Activated CD4-positive, CD25-positive, alpha-beta regulatory T cell treated with anti-CD3 and anti-CD28 coated beads, Interleukin-2, amount 50 U/mL, for 16 hours (primary cell): ENCODE measurements around the gene MRPL53.
"Not testable (repeated sequence)": the region's sequence is repeated elsewhere in the genome, so short reads cannot be mapped to it uniquely, and the experiment has no call there.

Experiments used
- DNase-seq: peaks from one replicate; pipeline ENCODE4 v3.0.0-alpha.2; 2020; ENCODE audit warnings: low read depth, low spot score

Gene MRPL53

GRCh38 chr2:74482801-74483674 lies 10.6 kb upstream of the MRPL53 start, which contains the start of the genes CCDC142 and TTC31:
TSS of gene CCDC142 (minus strand) at chr2:74482998. CDS start at chr2:74482837, 161 bp downstream.
TSS of gene TTC31 (plus strand) at chr2:74483081. CDS start at chr2:74483096, 15 bp downstream.
- peak; percentile 87 for DNase-seq

DNA sequence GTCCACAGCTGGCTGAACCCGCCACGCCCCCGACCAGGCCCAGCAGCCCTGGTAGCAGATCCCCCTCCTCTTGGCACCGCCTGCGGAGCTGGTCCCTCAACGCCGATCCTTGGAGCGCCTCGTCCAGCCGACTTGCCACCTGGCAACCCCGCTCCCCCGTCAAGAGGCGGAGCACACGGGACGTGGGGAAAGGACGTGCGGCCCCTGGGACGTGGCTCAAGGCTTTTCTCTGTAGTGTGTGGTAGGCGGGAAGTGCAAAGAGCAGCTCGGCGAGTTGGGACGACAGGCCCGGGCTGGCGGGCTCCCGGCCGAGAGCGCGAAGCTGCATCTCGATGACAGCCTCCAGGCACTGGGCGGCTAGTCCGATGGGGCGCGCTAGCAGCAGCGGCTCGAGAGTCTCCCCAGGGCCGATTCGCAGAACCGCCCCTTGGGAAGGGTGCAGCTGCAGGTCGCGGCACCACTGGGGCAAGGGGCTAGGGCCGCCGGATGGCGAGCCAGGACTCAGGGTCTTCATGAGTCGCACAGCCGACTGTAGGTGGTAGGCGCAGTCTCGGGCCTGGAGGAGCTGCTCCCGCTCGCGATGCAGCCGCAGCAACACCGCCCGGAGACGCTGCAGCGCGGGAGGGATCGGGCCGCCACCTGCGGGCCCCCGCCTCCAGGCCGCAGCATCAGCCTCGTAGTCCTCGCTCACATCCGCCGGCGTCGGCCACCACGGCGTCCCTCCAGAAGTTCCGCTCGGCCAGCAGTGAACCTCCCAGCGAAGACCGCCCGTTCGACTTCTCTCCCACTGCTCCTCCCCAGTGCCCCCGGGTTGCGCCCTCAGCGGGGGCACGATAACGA lies 9.7 kb upstream of the MRPL53 start:
- DNase-seq, result peak; percentile 16

GRCh38 chr2:74481431-74481830 lies 9.0 kb upstream of the MRPL53 start:
- no peak for DNase-seq

DNA sequence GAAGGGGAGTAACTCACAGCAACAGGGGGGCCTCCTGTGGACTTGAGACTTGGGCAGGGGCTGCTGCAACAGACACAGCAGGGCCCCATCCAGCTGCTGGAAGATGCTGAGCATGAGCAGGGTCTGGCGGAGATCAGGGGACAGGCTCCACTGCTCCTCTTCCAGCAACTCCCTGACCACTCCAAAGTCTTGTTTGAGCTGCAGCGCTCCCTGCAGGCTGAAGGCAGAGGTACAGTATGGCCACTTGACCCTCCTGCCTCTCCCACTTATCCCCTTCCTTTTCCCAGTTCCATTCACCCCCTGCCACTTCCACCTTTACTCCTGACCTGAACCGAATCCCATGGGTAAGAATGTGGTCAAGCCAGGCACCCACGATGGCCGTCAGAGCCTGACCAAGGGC lies 2.4 kb upstream of the MRPL53 start:
- DNase-seq, result no peak

DNA sequence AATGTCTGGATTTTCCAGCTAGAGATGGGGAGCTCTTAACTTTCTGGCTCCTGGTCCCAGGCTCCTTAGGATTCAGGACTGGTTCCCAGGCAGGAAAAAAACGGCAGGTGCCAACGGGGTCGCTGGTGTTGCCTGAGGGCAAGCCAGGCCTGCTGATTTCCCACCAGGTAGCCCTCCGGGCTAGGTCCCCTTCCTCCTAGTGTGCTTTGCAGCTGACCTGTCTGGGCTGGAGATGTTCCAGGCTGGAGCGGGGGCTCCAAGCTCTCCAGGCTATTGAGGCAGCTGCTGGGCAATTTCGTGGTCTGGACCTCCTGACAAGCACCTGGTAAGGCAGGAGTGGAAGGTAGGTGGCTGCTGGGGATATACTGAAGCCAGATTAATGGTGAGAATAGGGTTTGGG lies 2.0 kb upstream of the MRPL53 start:
- DNase-seq, result no peak

GRCh38 chr2:74472945-74473258 lies 422 bp upstream of the MRPL53 start:
- DNase-seq, result no peak

DNA sequence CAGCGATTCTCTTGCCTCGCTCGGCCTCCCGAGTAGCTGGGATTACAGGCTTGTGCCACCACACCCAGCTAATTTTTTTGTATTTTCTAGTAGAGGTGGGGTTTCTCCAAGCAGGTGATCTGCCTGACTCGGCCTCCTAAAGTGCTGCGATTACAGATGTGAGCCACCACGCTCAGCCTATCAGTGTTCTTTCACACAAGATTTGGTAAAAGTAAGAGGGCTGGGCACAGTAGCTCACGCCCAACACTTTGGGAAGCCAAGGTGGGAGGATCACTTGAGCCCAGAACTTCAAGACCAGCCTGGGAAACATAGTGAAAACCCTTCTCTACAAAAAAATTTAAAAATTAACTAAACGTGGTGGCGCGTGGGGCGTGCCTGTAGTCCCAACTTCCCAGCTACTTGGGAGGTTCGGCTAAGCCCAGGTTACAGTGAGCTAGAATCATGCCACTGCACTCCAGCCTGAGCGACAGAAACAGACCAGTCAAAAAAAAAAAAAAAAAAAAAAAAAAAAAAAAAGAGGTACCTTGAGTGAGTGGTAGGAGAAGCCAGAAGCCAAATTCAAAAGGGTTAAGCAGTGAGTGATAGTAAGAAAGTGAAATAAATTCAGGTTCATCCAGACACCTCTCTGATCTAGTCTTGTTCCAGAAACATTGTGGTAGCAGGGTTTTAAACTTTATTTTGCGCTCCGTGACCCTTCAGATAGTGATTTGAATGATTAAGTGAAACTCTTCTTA lies 981 bp downstream of the MRPL53 start:
- no peak for DNase-seq

- DNase-seq, result not testable (repeated sequence)
Observed at GRCh38 chr2:74470742-74471141, 1.7 kb downstream of the MRPL53 start.

DNA sequence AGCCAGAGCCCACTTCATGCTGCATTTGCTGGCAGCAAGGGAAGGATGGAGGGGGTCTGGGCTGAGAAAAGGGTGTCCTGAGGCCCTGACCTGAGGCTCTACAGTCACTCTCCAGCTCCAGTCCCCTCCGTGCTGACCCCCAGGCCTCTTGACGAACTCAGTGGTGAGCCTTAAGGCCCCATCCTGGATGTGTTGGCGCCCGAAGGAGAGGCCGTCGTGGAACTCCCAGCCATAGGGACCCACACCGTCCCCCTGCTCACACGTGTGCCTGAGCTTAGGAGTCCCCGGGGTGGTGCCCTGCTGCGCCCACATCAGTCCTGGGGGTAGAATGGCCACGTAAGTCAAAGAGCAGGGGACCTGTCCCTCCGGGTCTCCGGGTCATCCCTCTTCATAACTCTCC lies 8.1 kb downstream of the MRPL53 start:
- DNase-seq, result no peak

GRCh38 chr2:74462786-74463105 lies 9.7 kb downstream of the MRPL53 start:
- no peak for DNase-seq

DNA sequence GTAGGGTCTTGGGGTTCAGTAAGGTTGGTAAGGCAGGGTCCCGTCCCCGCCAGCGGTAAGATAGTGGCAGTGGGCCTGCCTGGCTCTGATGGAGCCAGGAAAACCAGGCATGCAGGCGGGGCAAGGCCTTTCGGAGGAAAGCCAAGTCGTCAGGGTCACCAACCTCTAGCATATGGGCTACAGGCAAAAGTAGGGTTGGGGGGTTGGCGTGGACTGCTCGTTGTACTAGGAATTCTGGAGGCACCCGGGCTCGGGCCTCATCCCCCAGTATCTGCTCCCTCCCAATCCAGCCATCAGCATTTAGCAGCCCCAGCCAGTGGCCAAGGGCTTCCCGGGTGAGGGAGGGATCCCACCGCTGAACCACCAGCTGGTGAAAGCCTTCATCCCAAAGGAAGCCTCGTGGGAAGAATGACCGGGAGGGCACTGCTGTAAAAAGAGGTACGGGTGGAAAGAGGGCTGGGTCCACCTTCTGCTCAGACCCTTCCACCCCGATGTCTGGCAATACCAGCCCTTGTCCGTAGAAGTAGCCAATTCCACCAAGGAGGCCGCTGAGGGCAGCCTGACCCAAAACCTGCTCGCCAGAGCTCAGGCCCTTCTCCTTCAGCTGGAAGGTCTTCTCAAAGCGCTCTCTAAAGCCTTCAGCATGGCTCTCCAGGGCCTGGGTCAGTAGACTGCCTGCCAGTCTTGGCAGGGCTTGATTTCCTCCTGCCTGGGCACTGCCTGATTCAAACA lies 10.3 kb downstream of the MRPL53 start:
- no peak for DNase-seq

DNA sequence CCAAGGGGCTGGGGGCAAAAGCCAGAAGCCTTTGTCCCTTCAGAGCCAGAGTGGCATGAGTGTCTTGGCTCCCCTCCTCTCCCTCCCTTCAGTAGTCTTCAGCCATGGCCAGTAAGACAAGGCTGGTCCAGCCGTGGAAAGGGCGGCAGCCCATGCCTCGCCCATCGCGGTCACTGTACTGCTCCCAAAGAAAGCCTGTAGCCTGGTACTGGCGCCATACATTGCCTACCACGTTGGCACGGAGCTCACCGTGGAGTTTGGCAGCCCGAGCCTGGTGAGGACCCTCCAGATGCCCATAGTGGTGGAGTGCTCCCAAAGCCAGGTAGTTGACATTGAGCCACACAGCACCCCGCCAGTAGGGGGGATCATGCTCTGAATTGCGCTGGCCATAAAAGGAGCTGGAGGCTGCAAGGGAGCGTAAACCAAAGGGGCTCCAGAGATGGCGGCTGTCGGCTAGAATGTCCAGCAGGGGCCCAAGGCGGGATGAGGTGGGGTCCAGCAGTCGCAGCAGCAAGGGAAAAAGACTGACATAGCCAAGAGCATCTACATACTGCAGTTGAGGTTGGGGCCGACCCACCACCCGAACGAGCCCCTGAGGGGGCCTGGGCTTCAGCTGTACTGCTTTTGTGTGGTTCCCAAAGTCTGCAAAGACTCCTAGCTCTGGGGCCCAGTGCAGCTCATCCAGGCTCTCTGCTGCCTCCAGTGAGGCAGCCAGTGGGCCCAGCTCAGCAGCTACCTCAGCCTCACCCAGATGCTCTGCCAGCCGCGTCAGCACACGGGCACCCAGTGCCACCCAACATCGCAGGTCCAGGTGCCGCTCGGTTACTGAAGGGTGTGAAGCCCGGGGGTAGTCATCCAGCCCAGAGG lies 11.1 kb downstream of the MRPL53 start:
- DNase-seq, result no peak

DNA sequence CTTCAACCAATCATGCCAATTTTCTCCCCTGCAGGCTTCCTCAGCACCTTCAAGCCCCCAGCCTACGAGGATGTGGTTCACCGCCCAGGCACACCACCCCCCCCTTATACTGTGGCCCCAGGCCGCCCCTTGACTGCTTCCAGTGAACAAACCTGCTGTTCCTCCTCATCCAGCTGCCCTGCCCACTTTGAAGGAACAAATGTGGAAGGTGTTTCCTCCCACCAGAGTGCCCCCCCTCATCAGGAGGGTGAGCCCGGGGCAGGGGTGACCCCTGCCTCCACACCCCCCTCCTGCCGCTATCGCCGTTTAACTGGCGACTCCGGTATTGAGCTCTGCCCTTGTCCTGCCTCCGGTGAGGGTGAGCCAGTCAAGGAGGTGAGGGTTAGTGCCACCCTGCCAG lies 12.3 kb downstream of the MRPL53 start:
- DNase-seq, result not testable (repeated sequence)

DNA sequence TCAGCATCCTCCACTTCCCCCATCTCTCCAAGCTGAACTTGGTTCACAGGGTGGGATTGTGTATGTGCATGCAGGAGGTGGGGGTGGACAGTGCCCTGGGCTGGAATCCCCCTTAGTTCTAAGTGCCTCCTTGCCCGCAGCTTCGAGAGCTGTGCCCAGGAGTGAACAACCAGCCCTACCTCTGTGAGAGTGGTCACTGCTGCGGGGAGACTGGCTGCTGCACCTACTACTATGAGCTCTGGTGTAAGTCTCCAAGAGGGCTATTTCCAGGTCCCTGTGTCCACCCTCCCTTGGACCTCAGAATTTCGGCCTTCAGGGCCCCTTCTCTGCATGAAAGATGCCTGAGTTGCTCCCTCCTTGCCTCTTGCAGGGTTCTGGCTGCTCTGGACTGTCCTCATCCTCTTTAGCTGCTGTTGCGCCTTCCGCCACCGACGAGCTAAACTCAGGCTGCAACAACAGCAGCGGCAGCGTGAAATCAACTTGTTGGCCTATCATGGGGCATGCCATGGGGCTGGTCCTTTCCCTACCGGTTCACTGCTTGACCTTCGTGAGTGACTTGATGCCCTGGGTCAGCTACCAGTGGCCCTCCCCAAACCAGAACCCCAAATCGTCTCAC lies 12.9 kb downstream of the MRPL53 start:
- DNase-seq, result not testable (repeated sequence)

- DNase-seq, result no peak
Observed at GRCh38 chr2:74458938-74459363, 13.5 kb downstream of the MRPL53 start.

DNA sequence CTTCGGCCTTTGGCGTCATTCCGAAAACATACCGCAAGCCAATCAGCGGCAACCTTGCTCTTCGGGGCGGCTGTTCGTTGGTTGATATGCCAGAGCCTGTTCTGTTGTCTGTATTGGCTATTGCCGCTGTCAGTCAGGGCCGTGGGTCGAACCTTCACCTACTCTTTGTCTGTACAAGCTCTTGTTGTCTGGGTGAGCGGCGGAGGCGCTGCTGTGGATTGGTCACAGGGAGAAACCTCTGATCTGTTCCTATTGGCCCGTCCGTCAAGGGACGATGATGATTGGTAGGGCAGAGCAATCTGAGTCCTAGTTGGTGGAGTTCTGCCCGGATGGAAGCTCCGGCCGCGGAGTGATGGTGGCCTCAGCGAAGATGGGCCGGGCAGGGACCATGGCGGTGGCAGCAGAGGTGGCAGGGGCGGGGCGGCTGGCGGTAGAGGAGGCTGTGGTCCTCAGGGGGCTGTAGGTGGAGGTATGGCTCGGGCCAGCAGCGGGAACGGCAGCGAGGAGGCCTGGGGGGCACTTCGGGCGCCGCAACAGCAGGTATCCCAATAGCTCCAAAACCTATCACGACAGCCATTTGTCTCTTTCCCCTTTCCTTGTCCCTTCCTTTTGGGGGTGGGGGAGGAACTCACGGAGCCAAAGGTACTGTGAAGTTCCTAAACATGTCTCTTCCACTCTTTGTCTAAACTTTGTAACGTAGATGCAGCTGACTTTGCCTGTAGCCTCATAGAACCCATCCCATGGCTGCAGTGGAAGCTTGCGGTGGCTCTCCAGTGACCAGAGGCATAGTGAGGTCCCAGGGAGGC lies 14.1 kb downstream of the MRPL53 start, which contains the start of gene WBP1:
Gene WBP1, plus strand, starts transcription at position 307 of the 806 bp plus-strand sequence. Its CDS starts 165 bp downstream, at position 472.
- DNase-seq, result peak; percentile 99

DNA sequence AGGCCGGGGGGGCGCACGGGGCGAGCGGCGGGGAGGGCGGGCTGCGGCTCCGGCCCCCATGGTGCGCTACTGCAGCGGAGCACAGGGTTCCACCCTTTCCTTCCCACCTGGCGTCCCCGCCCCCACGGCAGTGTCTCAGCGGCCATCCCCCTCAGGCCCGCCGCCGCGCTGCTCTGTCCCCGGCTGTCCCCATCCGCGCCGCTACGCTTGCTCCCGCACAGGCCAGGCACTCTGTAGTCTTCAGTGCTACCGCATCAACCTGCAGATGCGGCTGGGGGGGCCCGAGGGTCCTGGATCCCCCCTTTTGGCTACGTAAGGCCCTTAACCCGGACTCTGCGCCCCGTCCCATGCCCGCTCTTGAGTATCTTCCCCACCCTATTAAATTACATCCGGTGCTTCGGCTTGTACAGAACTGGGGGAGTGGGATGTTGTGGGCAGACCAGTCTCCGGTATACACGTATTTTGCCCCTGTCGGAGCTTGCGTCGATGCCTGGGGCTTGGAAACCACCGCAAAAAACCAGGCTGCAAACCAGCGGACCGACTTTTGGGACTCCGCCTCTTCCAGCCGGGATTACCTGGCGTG lies 14.8 kb downstream of the MRPL53 start:
- peak; percentile 61 for DNase-seq

DNA sequence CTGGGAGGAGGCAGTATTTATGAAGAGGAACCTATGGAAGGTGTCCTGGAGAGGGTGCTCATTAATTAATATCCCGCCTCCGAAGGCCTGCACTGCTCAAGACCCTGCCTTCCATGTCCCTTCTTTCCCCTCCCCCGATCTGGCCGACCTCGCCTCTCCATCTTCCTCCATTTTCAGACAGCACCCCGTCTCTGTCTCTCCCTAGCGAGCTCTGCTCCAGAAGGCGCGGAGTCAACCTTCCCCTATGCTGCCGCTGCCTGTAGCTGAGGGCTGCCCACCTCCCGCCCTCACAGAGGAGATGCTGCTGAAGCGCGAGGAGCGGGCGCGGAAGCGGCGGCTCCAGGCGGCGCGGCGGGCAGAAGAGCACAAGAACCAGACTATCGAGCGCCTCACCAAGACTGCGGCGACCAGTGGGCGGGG lies 15.3 kb downstream of the MRPL53 start:
- no peak for DNase-seq
